Fibroblast of pulmonary artery (primary cell): ENCODE results near the gene MAGI2.

Experiments
- DNase-seq: peaks from one replicate; pipeline ENCODE4 v3.0.0-alpha.2; 2010; ENCODE audit warnings: low read depth
- H3K4me3 ChIP-seq: replicated peaks from 2 replicates; pipeline ENCODE4 v1.5.1; 2011; ENCODE audit warnings: low read depth, mild to moderate bottlenecking, control low read depth, low read length, moderate library complexity
- CTCF ChIP-seq: IDR thresholded peaks from 2 replicates; pipeline ENCODE4 v1.5.1; 2011; ENCODE audit warnings: mild to moderate bottlenecking, control low read depth, low read length, inconsistent platforms; ENCODE audit errors: missing control alignments

Gene MAGI2

GRCh38 chr7:78038465-78039080 is 1414.9 kb downstream of the MAGI2 start:
- no peak for DNase-seq
- no peak for TF ChIP-seq CTCF
- no peak overlapping the region for H3K4me3 ChIP-seq

GRCh38 chr7:78037603-78038002 is 1415.9 kb downstream of the MAGI2 start:
- DNase-seq: no peak
- TF ChIP-seq CTCF: no peak

GRCh38 chr7:78033410-78033809 is 1420.1 kb downstream of the MAGI2 start:
- no peak for DNase-seq
- no peak for TF ChIP-seq CTCF
- no peak overlapping the region for H3K4me3 ChIP-seq

More at GRCh38 chr7:78037603-78038002, 1415.9 kb downstream of the MAGI2 start:
- H3K4me3 ChIP-seq: no peak overlapping the region

- H3K4me3 ChIP-seq: no peak overlapping the region
- no peak for TF ChIP-seq CTCF
- no peak for DNase-seq
Observed at GRCh38 chr7:78026492-78026891, 1427.0 kb downstream of the MAGI2 start.

GRCh38 chr7:78024591-78024990 is 1428.9 kb downstream of the MAGI2 start:
- no peak overlapping the region for H3K4me3 ChIP-seq
- no peak for TF ChIP-seq CTCF
- no peak for DNase-seq

GRCh38 chr7:78023191-78023590 is 1430.3 kb downstream of the MAGI2 start:
- TF ChIP-seq CTCF: no peak
- H3K4me3 ChIP-seq: no peak overlapping the region
- DNase-seq: no peak

- H3K4me3 ChIP-seq: no peak overlapping the region
- no peak for DNase-seq
- no peak for TF ChIP-seq CTCF
Observed at GRCh38 chr7:78022165-78022564, 1431.3 kb downstream of the MAGI2 start.
